Mammary epithelial cell (primary cell): Measurements from ENCODE around the gene OSBP2.

Experiments used
- EZH2 ChIP-seq: IDR thresholded peaks from 2 replicates; pipeline ENCODE4 v1.6.1; 2012; ENCODE audit warnings: low read length, inconsistent platforms, borderline replicate concordance
- TF ChIP-seq, protein P1 (sequence below), 2 donors: IDR thresholded peaks in 1 of 2; conservative IDR thresholded peaks in 1 of 2; 2 replicates each; pipeline ENCODE4 v1.5.1; 2011 to 2012; ENCODE audit warnings: inconsistent platforms in 2 of 2, low read length in 2 of 2, mild to moderate bottlenecking in 2 of 2, control low read depth in 1 of 2, low read depth in 1 of 2; ENCODE audit not compliant: insufficient read depth in 1 of 2; ENCODE audit errors: extremely low read depth in 1 of 2

DNA sequence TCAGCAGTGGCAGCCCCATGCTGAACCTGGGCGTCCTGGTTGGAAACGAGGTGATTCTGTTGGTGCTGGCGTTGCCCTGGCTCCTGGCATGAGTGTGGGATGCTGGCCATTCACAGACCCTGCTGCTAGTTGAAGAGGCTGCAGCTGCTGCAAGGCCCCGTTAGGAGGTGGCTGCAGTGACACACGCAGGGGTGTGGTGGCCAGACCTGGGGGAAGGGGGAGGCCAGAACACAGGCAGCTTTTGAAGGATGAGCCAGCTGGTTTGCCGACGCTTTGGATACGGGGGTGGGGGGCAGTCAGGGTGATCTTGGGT is 196.7 kb downstream of the OSBP2 start:
- TF ChIP-seq, protein P1, sequence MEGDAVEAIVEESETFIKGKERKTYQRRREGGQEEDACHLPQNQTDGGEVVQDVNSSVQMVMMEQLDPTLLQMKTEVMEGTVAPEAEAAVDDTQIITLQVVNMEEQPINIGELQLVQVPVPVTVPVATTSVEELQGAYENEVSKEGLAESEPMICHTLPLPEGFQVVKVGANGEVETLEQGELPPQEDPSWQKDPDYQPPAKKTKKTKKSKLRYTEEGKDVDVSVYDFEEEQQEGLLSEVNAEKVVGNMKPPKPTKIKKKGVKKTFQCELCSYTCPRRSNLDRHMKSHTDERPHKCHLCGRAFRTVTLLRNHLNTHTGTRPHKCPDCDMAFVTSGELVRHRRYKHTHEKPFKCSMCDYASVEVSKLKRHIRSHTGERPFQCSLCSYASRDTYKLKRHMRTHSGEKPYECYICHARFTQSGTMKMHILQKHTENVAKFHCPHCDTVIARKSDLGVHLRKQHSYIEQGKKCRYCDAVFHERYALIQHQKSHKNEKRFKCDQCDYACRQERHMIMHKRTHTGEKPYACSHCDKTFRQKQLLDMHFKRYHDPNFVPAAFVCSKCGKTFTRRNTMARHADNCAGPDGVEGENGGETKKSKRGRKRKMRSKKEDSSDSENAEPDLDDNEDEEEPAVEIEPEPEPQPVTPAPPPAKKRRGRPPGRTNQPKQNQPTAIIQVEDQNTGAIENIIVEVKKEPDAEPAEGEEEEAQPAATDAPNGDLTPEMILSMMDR (conservative IDR thresholded peaks at IDR 0.05 in 1 of 2, IDR thresholded peaks at IDR 0.05 in 1 of 2; ENCODE audit: extremely low read depth in 1 of 2, insufficient read depth in 1 of 2, low read depth in 1 of 2, low read length in 2 of 2), result no peak
- TF ChIP-seq EZH2, result no peak
